Measurements from ENCODE around the gene HIPK3.

GRCh38 chr11:33290319-33290718 lies 33.1 kb downstream of the HIPK3 start:
- TF ChIP-seq, protein P1, sequence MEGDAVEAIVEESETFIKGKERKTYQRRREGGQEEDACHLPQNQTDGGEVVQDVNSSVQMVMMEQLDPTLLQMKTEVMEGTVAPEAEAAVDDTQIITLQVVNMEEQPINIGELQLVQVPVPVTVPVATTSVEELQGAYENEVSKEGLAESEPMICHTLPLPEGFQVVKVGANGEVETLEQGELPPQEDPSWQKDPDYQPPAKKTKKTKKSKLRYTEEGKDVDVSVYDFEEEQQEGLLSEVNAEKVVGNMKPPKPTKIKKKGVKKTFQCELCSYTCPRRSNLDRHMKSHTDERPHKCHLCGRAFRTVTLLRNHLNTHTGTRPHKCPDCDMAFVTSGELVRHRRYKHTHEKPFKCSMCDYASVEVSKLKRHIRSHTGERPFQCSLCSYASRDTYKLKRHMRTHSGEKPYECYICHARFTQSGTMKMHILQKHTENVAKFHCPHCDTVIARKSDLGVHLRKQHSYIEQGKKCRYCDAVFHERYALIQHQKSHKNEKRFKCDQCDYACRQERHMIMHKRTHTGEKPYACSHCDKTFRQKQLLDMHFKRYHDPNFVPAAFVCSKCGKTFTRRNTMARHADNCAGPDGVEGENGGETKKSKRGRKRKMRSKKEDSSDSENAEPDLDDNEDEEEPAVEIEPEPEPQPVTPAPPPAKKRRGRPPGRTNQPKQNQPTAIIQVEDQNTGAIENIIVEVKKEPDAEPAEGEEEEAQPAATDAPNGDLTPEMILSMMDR (IDR thresholded peaks at IDR 0.05; ENCODE audit: low read depth, low read length, poor library complexity, severe bottlenecking): no peak
- no peak for TF ChIP-seq EZH2phosphoT487 (IDR thresholded peaks at IDR 0.05; ENCODE audit: borderline replicate concordance, low read length)

Data from DOHH2 (cell line).